Epithelial cell of prostate (primary cell): ENCODE data around the gene RALGDS.
"Not testable (repeated sequence)": the region's sequence is repeated elsewhere in the genome, so short reads cannot be mapped to it uniquely, and the experiment has no call there.

ENCODE experiments used
- DNase-seq: peaks from one replicate; pipeline ENCODE4 v3.0.0-alpha.2; 2011; ENCODE audit warnings: low read depth, low spot score
- H3K27ac ChIP-seq: fragments of 450-650 bp; 2 replicates; pipeline ENCODE4 v1.5.1; 2017; ENCODE audit warnings: mild to moderate bottlenecking

The RALGDS gene

GRCh38 chr9:133074111-133074651 lies 46.9 kb downstream of the RALGDS start:
- H3K27ac ChIP-seq = no peak overlapping the region
- DNase-seq = no peak

GRCh38 chr9:133073086-133074014 lies 47.7 kb downstream of the RALGDS start:
- no peak for DNase-seq
- no peak overlapping the region for H3K27ac ChIP-seq

- not testable (repeated sequence) for H3K27ac ChIP-seq, DNase-seq
These were observed 48.8 kb downstream of the RALGDS start for GRCh38 chr9:133072210-133072609.

GRCh38 chr9:133071484-133072150 lies 49.4 kb downstream of the RALGDS start:
- DNase-seq = no peak
- no peak overlapping the region for H3K27ac ChIP-seq

- not testable (repeated sequence) for DNase-seq, H3K27ac ChIP-seq
These were observed 50.1 kb downstream of the RALGDS start for GRCh38 chr9:133070985-133071384.

GRCh38 chr9:133070500-133070961 lies 50.5 kb downstream of the RALGDS start:
- not testable (repeated sequence) for H3K27ac ChIP-seq, DNase-seq

- H3K27ac ChIP-seq, DNase-seq: not testable (repeated sequence)
These were observed 52.6 kb downstream of the RALGDS start for GRCh38 chr9:133068431-133068830.

- peak; percentile 68 for DNase-seq
- no peak overlapping the region for H3K27ac ChIP-seq
These were observed 53.2 kb downstream of the RALGDS start for GRCh38 chr9:133067813-133068212.

- DNase-seq = no peak
These were observed 54.0 kb downstream of the RALGDS start for GRCh38 chr9:133067006-133067405.

GRCh38 chr9:133066181-133066983 lies 54.7 kb downstream of the RALGDS start:
- no peak for DNase-seq
- H3K27ac ChIP-seq = no peak overlapping the region

More at GRCh38 chr9:133067006-133067405, 54.0 kb downstream of the RALGDS start:
- no peak overlapping the region for H3K27ac ChIP-seq

GRCh38 chr9:133065070-133065388 lies 56.0 kb downstream of the RALGDS start:
- no peak for DNase-seq
- H3K27ac ChIP-seq = no peak overlapping the region

GRCh38 chr9:133064241-133065069 lies 56.6 kb downstream of the RALGDS start:
- DNase-seq = no peak
- H3K27ac ChIP-seq = no peak overlapping the region

- H3K27ac ChIP-seq = no peak overlapping the region
- no peak for DNase-seq
These were observed 57.4 kb downstream of the RALGDS start for GRCh38 chr9:133063500-133064231.

- no peak for DNase-seq
- no peak overlapping the region for H3K27ac ChIP-seq
These were observed 57.9 kb downstream of the RALGDS start for GRCh38 chr9:133063159-133063499.

- not testable (repeated sequence) for H3K27ac ChIP-seq, DNase-seq
These were observed 58.5 kb downstream of the RALGDS start for GRCh38 chr9:133062569-133062968.

GRCh38 chr9:133061764-133062145 lies 59.3 kb downstream of the RALGDS start, which contains the start of gene CEL:
Gene CEL (plus strand): TSS chr9:133061981. CDS start chr9:133062003, 22 bp downstream.
- H3K27ac ChIP-seq = peak within 1 kb of the TSS; percentile 31
- not testable (repeated sequence) for DNase-seq

GRCh38 chr9:133061019-133061763 lies 59.8 kb downstream of the RALGDS start:
- H3K27ac ChIP-seq = peak overlapping the region; percentile 31
- not testable (repeated sequence) for DNase-seq

GRCh38 chr9:133060417-133060841 lies 60.6 kb downstream of the RALGDS start:
- no peak for DNase-seq
- peak overlapping the region; percentile 31 for H3K27ac ChIP-seq
